ENCODE results near the gene ETFBKMT.
"Not testable (repeated sequence)": the region's sequence is repeated elsewhere in the genome, so short reads cannot be mapped to it uniquely, and the experiment has no call there.

DNA sequence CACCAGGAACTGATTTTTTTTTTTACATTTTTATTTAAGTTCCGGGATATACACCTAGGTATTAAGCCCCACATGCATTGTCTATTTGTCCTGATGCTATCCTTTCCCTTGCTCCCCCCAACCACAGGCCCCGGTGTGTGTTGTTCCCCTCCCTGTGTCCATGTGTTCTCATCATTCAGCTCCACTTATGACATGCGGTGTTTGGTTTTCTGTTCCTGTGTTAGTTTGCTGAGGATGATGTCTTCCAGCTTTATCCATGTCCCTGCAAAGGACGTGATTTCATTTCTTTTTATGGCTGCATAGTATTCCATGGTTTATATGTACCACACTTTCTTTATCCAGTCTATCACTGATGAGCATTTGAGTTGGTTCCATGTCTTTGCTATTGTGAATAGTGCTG is 57.5 kb downstream of the ETFBKMT start:
- not testable (repeated sequence) for TF ChIP-seq ELF1 (IDR thresholded peaks at IDR 0.05; ENCODE audit: borderline replicate concordance, low read depth); CTCF (IDR thresholded peaks at IDR 0.05 in 2 of 3, conservative IDR thresholded peaks at IDR 0.05 in 1 of 3; ENCODE audit: borderline replicate concordance in 1 of 3, insufficient read depth in 1 of 3, low read depth in 2 of 3, low read length in 2 of 3); ZNF274 (IDR thresholded peaks at IDR 0.05; ENCODE audit: low read depth, low read length); CEBPB (IDR thresholded peaks at IDR 0.05; ENCODE audit: low read depth); YY1 (IDR thresholded peaks at IDR 0.05; ENCODE audit: extremely low read depth, insufficient replicate concordance, low read depth, low read length); POLR2AphosphoS5 (IDR thresholded peaks at IDR 0.05; ENCODE audit: low read depth, low read length); EZH2 (IDR thresholded peaks at IDR 0.05); EZH2phosphoT487 (IDR thresholded peaks at IDR 0.05; ENCODE audit: borderline replicate concordance)

Data from HCT116 (cell line).